Epidermal melanocyte (primary cell): ENCODE data around the gene DHODH.
"Not testable (repeated sequence)": the region's sequence is repeated elsewhere in the genome, so short reads cannot be mapped to it uniquely, and the experiment has no call there.

Experiments
- DNase-seq: peaks from one replicate; pipeline ENCODE4 v3.0.0; 2011; ENCODE audit warnings: low spot score; ENCODE audit not compliant: insufficient read length

DHODH gene

DNA sequence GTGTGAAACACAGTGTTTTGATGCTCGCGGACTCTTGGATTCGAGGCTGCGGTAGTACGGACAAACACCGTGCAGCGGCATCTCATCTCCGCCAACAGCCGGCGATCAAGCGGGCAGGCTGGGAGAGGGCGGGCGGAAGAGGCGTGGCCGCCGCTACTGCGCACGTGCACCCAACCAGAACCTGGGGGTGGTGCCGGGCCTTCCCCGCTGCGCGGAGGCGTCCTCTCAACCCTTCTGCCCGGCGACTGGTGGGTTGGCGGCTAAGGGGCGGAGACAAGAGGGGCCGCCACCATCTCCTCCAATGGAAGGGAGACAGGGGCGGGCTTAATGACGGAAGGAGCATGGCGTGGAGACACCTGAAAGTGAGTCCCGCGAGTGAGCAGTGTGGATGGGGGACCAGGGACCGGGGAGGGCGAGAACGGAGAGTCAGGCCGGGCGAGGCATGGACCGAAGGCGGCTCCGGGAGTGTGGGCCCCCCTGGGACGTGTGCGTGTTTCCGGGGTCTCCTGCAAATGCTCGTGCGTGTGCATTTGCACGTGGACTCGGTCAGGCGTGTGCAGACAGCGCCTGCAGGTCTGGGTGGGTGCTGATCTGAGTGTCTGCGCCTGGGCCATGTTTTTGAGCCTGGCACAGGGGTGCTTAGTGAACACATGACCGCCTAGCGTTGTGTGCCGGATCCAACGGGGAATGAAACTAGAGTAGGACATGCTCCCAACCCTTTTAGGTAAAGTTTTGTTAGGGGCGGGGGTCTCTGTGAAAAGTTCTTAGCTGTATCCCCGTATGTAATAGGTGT, at the start of gene DHODH:
DHODH (plus strand) TSS at position 321 of the 793 bp plus-strand sequence; CDS start at position 342, 21 bp downstream.
- peak; percentile 99 for DNase-seq

- peak; percentile 84 for DNase-seq
These were observed 47.2 kb upstream of the DHODH start for GRCh38 chr16:71961066-71962039.

- no peak for DNase-seq
These were observed 45.2 kb upstream of the DHODH start for GRCh38 chr16:71963125-71963875.

GRCh38 chr16:71965223-71965622, 43.3 kb upstream of the DHODH start:
- DNase-seq: no peak

- DNase-seq: no peak
These were observed 41.6 kb upstream of the DHODH start for GRCh38 chr16:71966932-71967331.

- no peak for DNase-seq
These were observed 39.2 kb upstream of the DHODH start for GRCh38 chr16:71969353-71969752.

DNA sequence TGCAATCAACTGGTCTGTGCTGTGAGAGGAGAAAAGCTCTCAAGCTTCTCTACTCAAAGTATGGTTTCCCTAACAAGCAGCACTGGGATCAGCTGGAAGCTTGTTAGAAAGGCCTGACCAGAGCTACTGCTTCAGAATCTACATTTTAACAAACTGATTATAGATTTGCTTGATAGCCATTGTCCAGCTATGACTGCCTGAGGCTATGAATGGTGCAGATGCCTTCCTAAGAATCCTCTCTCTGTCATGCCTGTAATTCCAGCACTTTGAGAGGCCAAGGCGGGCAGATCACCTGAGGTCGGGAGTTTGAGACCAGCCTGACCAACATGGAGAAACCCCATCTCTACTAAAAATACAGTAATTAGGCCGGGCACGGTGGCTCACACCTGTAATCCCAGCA, 37.0 kb upstream of the DHODH start:
- no peak for DNase-seq

DNA sequence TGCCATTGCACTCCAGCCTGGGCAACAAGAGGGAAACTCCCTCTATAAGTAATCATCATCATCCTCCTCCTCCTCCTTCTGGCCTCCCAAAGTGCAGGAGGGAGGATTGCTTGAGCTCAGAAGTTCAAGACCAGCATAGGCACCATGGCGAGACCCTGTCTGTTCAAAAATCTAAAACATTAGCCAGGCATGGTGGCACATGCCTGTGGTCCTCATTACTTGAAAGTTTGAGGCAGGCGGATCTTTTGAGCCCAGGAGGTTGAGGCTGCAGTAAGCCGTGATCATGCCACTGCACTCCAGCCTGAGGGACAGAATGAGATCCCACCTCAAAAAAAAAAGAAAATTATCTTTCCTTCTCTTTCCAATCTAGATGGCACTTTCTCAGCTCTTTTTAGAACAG, 36.2 kb upstream of the DHODH start:
- no peak for DNase-seq

DNA sequence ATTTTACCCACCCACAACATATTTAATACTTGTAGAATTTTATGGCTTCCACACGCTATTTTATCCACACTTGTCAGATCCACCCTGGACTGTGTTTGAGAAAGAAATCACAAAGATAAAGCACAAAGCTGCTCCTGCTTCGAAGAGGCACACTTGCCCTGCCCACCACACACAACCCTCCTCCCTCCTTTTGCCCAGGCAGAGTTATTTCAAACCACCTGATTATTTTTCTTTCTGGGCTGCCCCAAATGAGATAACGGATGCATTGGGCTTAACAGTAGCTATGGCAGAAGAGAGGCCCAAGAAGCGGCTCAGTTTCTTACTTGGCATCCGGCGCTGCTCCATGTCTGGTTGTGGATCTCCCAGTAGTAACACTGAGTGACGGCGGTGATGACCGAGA, 35.5 kb upstream of the DHODH start:
- no peak for DNase-seq

- DNase-seq: no peak
These were observed 34.3 kb upstream of the DHODH start for GRCh38 chr16:71974068-71974818.

DNA sequence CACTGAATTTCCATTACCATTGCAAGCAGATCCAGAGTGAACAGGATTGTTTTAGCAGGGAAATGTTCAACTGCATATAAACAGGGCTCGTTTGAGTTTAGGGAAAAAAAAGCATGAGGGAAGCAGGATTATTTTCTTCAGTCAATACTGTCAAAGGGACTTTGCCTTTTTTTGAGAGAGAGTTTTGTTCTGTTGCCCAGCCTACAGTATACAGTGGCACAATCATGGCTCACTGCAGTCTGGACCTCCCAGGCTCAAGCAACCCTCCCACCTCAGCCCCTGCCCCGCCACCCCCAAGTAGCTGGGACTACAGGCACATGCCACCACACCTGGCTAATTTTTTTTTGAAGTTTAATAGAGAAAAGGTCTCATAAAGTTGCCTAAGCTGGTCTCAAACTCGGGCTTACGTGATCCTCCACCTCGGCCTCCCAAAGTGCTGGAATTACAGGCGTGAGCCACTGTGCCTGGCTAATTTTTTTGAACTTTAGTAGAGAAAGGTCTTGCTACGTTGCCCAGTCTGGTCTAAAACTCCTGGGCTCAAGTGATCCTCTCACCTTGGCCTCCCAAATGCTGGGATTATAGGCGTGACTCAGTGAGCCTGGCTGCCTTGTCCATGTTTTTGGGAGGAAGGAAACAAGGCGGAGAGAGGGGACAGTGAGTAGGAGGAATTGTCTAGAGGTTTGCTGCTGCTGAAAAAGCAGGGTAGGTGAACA, 23.1 kb upstream of the DHODH start:
- DNase-seq: no peak

- DNase-seq: no peak
These were observed 22.4 kb upstream of the DHODH start for GRCh38 chr16:71986131-71986530.

GRCh38 chr16:71995038-71995437, 13.5 kb upstream of the DHODH start:
- no peak for DNase-seq

DNA sequence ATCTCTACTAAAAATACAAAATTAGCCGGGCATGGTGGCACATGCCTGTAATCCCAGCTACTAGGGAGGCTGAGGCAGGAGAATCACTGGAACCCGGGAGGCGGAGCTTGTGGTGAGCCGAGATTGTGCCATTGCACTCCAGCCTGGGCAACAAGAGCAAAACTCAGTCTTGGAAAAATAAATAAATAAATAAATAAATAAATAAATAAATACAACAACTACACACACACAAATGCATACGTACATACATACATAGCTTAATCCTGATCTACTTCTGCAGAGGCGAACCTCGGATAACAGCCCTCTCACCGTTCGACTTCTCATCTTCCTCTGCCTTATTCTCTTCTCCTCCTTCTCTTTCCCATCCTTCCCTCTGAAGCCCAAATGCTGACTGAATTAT, 11.0 kb upstream of the DHODH start:
- not testable (repeated sequence) for DNase-seq

DNA sequence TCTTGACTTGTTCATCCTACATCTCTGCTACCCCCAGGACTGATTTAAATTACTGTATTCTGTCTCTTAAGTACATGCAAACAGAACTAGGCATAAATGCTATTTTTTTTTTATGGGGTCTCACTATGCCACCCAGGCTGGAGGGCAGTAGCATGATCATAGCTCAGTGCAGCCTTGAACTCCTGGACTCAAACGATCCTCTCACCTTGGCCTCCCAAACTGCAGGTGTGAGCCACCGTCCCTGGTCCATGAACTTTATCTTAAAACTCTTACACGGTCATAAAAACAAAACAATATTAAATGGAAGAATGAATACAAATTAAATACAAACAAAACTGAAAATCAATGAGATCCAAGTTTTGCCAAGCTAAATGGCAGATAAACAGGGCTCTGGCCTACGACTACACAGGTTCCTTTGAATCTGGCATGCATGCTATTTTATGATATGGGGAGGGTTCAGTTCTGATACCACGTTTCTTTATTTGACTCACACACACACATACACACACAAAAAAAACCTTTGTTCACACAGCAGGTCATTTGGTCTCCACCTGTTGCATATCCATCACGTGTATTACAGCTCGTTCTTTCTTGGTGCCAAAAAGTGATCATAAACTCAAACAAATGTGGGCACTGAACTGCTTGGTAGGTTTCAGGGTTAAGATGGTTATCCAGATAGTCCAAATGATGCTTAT, 7.2 kb upstream of the DHODH start:
- DNase-seq: no peak

DNA sequence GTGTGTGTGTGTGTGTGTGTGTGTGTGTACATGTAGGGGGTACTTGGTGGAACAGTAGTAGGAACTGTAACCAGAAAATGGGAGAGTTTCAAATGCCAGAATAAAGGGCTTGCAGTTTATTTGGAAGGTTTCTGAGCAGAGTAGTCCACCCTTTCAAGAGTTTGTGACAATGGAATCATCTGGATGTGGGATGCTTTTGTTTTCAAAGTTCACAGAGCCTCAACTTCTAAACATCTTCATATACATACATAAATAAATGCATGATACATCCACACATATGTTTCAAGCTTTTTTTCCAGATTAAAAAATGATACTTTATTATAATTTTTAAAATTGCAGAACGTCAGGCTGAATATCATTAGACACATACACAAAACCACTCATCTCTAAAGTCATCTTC, 5.9 kb upstream of the DHODH start:
- DNase-seq: no peak

- not testable (repeated sequence) for DNase-seq
These were observed 500 bp upstream of the DHODH start for GRCh38 chr16:72008065-72008423.

GRCh38 chr16:72009779-72010178, 1.2 kb downstream of the DHODH start:
- DNase-seq: no peak

DNA sequence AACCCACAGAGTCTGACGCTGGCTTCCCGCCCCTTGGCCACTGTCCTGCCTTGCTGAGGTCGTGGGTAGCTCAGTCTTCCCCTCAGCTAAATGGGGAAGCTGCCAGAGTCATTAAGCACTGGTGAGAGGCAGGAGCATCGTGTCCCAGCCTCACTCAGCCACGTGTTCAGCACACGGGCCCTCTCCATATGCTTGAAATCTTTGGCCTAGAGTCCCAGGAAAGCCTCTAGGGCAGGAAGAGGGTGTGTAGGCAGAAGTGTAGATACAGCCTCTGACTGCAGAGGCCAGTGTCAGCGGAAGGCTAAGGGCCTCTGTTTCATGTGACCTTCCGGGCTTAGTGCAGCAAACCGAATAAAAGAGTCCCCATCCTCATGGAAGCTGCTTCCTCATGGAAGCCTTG, 4.1 kb downstream of the DHODH start:
- DNase-seq: no peak

GRCh38 chr16:72013389-72013788, 4.8 kb downstream of the DHODH start:
- no peak for DNase-seq
